Ammon's horn (tissue), 1 donor: ENCODE data around the gene NPAS3.

ENCODE experiments used
- DNase-seq: peaks from one replicate; pipeline ENCODE4 v3.0.0-alpha.2; 2016; ENCODE audit warnings: low spot score

The NPAS3 gene

DNA sequence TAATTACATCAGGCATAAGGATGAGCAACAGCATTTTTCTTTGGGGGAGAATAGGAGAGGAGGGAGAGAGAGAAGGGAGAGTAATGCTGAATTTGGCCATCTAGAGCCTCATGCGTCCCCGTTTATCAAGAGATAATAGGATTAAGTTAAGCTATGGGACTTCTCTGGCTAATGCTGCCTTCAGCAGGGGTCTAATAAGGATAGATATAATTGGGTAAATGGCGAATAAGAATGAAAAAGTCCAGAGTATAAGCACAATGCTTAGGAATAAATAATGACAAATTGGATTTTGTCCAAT lies 542.2 kb downstream of the NPAS3 start:
- DNase-seq, result no peak

- no peak for DNase-seq
Observed at GRCh38 chr14:33483110-33483509, 544.4 kb downstream of the NPAS3 start.

GRCh38 chr14:33483541-33483940 lies 544.9 kb downstream of the NPAS3 start:
- DNase-seq, result no peak

DNA sequence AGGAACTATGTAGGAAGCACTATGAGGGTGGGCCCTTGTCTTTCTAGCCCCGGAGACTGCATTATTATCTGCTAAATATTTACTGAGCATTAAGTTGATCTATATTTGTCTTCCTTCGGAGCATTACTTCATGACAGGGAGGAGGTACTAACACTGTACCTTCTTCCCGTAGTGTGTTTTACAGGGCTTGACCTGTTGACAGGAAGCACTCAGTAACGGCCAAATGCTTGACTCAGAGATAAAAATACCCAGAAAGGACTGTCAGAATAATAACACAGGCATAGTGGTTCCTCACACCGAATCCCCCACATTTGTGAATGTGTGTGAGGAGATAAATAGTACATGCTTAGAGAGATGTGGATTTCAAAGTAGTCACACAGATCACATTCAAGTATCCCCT lies 545.6 kb downstream of the NPAS3 start:
- no peak for DNase-seq

- no peak for DNase-seq
Observed at GRCh38 chr14:33486332-33486890, 547.7 kb downstream of the NPAS3 start.

DNA sequence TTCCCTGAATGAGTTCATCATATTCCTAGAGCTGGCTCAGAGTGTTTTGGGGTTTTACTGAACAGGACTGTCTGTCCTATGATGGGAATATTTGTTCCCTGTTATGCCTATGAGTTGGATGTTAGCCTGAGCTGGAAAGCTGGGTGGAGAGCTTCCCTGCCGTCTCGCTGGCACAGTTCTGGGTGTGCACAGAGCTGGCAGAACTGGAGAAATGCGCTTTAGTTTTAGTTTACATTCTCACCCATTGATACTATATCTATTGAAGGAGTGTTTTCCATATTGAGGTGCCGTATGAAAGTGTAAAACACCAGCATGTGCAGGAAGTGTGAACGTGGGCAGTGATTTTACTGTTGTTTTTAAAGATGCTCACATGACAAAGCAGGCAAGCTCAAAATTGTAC lies 549.9 kb downstream of the NPAS3 start:
- DNase-seq, result no peak

DNA sequence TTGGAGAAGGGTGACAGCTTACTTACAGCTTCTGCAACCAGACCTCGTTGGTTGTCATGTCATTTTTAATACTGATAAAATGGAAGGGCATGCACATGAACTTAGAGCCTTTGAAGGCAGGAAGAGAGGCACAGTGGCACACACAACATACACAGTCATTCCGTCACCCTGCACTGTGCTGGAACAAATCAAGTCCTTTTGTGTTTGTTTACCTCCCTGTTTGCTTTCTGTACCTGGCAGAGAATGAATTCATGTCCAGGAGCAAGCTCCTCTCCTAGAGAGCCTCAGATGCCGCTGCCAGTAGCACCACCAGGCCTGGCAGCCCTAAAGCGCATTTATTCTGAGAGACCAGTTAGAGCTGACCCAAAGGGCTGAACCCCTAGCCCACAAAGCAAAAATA lies 551.9 kb downstream of the NPAS3 start:
- DNase-seq, result no peak

- no peak for DNase-seq
Observed at GRCh38 chr14:33491112-33491511, 552.4 kb downstream of the NPAS3 start.

DNA sequence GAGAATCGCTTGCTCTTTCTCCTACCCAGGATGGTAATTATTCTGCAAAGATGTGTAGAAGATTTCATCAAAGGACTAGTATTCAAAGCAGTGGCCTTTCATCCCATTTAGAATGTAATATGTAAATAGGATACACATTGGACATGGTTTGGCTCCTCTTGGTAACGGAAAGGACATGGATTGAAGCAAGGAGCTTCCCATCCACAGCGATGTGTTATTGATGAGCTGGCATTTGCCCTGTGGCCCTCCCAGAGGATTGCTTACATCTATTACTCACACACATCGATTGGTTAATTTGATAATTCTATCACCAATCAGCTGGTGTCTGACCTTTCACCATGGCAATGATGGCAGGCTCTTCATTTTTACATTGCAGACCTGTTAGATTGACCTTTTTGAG lies 553.8 kb downstream of the NPAS3 start:
- no peak for DNase-seq

DNA sequence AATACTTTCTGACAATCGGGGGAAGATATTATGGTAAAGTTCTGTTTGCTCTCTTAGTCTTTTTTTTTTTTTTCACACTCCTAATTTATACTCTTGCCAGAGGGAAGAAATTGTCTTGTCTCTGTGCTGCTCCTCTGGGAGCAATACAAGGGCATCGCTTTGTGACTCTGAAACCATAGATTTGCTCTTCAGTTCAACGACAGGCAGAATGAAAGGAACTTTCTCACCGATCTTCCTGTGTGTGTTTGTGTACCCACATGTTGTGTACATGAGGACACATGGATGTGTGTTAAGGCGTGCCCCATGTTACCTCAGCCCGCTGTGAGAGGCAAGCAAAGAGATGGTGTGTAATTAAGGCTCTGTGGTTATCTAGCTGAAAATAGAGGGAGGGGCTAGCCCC lies 554.6 kb downstream of the NPAS3 start:
- DNase-seq, result no peak

DNA sequence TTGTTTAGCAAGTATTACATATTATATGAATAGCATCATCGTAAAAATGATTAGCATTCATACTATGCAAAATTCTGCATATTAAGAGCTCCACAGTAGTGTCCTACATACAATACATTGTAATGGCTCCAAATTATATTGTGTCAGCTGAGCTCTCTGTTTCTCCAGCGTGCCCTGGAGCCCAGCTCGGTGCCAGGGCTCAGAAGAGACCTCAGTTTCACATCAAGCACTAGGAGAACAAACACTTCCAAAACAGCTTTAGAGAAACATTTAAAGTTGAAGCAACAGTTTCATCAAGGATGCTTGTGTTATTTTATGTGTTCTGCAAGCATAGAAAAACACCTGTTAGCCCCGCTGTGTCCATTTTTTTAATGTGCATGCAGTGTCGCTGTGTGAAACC lies 555.3 kb downstream of the NPAS3 start:
- no peak for DNase-seq

- DNase-seq, result no peak
Observed at GRCh38 chr14:33499687-33500086, 561.0 kb downstream of the NPAS3 start.

- DNase-seq, result no peak
Observed at GRCh38 chr14:33504246-33505099, 565.8 kb downstream of the NPAS3 start.

DNA sequence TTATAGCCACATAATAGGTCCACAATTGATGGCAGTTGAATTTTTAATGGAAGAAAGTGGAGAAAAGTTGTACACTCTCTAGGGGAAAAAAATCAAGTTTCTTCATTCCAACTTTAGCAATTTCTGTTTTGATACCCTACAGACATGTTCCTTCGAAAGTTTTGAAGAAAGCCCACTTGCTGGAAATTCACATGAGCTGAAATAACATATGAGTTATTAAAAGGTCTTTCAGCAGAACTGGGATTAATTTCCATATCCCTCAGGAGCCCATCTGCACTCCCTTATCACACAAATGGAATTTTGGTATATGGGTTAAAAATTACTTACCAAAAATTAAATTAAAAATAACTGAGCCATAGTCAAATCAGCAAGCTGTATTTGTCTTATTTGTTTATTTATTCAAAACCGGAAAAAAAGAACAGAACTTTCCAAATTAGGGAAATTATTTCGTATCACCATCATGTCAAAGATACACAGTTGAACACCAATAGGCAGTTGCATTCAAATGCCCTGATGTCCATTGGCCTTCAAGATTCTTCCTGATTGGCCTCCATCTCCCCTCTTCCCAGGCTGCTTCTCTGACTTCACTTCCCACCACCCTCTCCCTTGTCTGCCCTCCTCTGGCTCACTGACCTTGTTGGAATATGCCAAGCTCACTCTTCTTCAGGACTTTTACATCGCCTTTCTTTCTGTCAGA lies 566.7 kb downstream of the NPAS3 start:
- DNase-seq, result no peak

DNA sequence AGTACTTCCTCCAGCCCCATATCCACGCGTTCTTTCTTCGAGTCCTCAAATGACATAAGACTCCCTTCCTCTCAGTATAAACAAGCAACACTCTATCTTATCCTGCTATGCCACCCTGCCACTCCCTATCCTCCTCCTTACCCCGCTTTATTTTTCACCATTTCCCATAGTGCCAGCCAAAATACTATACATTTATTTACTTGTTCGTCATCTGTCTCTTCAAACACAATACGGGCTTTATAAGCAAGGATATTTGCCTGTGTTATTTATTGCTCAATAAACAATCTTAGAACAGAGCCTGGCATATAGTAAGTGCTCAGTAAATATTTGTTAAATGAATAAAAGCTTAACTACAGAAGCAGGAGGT lies 567.3 kb downstream of the NPAS3 start:
- no peak for DNase-seq

GRCh38 chr14:33508126-33509062 lies 569.7 kb downstream of the NPAS3 start:
- DNase-seq, result no peak

DNA sequence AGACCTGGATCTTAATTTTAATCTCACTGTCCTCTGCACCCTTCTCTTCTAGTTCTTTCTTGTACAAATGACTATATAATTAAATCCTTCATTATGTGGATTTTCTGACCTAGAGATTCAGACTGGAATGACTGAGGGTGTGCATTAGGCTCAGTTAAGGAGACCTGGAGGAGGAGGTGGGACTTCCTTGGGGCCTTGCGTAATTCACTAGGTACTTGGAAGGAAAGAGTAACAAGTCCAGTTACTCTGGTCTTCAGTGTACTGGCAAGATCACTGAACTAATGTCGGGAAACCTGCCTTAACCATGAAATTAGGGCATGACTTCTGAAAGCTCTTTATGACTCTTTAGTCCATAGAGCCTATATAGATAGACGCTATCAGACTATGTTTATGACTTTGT lies 570.8 kb downstream of the NPAS3 start:
- no peak for DNase-seq

DNA sequence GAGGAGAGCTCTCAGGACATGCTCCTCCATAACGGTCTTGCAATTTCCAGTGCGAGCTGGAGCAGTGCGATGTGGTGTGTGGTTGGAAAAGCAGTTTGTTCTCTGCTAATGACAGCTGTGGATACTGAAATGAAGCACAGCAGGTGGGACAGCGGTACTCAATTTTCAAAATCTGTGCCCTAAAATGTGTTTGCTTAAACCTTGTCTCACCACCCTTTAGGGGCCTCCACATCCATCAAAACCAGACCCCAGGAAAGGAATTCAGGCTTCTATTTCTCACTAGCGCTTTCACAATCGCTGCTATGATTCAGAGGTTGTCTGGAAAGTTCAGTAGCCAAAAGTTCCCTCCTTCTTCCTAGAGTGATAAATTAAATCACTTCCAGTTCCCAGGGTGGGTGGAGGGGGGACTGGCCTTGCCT lies 571.4 kb downstream of the NPAS3 start:
- no peak for DNase-seq

- no peak for DNase-seq
Observed at GRCh38 chr14:33510991-33511390, 572.3 kb downstream of the NPAS3 start.

DNA sequence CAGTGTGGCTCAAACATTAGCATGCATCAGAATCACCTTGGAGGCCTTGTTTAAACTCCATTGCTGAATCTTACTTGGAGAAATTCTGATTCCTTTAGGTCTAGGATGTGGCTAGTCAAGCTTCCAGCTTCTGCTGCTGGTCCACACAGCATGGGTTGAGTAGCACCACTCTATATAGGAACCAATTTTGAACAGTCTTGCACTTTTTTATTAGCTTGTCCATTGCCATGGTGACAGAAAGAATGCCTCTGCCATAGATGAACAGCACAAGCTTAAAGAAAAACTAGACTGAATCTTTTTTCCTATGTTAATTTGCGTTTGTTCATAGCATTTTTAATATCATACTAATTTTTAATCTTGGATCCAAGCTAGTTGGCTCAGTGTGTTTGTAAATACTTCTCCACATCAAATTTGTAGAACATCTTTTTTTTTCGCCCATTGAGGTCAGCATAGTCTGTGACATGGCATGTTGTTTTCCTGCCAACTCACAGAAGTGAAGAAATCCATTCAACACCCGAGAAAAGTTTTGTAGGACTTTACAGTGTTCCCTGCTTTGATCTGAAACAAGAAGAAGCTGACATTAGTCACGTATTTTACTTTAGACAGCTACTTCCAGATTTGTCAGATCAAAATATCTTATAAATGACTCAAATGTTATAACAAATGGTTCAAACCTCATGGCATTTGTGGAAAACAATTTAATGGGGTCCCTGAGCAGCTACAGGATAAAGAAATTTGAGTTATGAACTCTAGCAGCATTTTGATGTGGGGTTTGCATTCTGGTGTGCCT lies 573.4 kb downstream of the NPAS3 start:
- no peak for DNase-seq

DNA sequence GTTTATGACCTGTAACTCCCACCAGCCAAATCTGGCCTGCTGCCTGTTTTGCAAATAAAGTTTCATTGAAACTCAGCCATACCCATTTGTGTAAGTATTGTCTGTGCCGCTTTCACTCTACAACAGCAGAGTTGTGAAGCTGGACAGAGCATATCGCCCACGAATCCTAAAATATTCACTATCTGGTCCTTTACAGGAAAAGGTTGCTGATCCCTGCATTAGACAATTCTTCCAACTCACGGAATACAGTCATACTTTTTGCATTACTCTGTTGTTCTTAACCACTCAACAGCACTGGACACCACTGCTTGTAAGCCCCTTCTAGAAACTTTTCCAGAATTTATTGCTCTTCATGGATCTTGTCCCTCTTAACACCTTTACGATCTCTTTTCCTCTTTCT lies 576.8 kb downstream of the NPAS3 start:
- no peak for DNase-seq

GRCh38 chr14:33515899-33516298 lies 577.2 kb downstream of the NPAS3 start:
- no peak for DNase-seq
